GM11168 (cell line): ENCODE results near the gene NME1.
"Not testable (repeated sequence)": the region's sequence is repeated elsewhere in the genome, so short reads cannot be mapped to it uniquely, and the experiment has no call there.

Experiments used
- in situ Hi-C: fragments of 300-500 bp; cut with MboI; formaldehyde crosslinking; loops from one replicate; pipeline ENCODE4 v1.12.0; 2022; ENCODE audit warnings: low sequenced_read_pairs; ENCODE audit not compliant: unreplicated experiment

The NME1 gene

GRCh38 chr17:51153210-51154072 is at the start of gene NME1:
Gene NME1 (plus strand): TSS chr17:51153559. CDS start chr17:51155655, 2,096 bp downstream.
- in situ Hi-C loops, result loop anchor here (10.0 kb wide), 1 partner anchor 149 kb away; no protein-coding TSS in a partner anchor

- in situ Hi-C loops, result no loop called here
Measured at GRCh38 chr17:51107778-51108177, 45.6 kb upstream of the NME1 start.

GRCh38 chr17:51112303-51113222 is 40.8 kb upstream of the NME1 start:
- in situ Hi-C loops, result not testable (repeated sequence)

GRCh38 chr17:51115179-51115578 is 38.2 kb upstream of the NME1 start:
- in situ Hi-C loops, result no loop called here

- in situ Hi-C loops, result no loop called here
Measured at GRCh38 chr17:51118330-51119195, 34.8 kb upstream of the NME1 start.

GRCh38 chr17:51119415-51120356 is 33.7 kb upstream of the NME1 start:
- in situ Hi-C loops, result no loop called here

GRCh38 chr17:51120357-51120738 is 33.0 kb upstream of the NME1 start:
- in situ Hi-C loops, result no loop called here

GRCh38 chr17:51120739-51121619 is 32.4 kb upstream of the NME1 start, which contains the start of gene SPAG9:
Gene SPAG9 (minus strand): TSS chr17:51120868. CDS start chr17:51120656, 212 bp downstream.
- in situ Hi-C loops, result no loop called here

- in situ Hi-C loops, result no loop called here
Measured at GRCh38 chr17:51121620-51122472, 31.5 kb upstream of the NME1 start.

- in situ Hi-C loops, result not testable (repeated sequence)
Measured at GRCh38 chr17:51122473-51123115, 30.8 kb upstream of the NME1 start.

- in situ Hi-C loops, result no loop called here
Measured at GRCh38 chr17:51124640-51125503, 28.5 kb upstream of the NME1 start.

- in situ Hi-C loops, result no loop called here
Measured at GRCh38 chr17:51128076-51128475, 25.3 kb upstream of the NME1 start.

GRCh38 chr17:51132964-51133319 is 20.4 kb upstream of the NME1 start:
- in situ Hi-C loops, result no loop called here

GRCh38 chr17:51133365-51133764 is 20.0 kb upstream of the NME1 start:
- in situ Hi-C loops, result no loop called here

GRCh38 chr17:51135956-51136355 is 17.4 kb upstream of the NME1 start:
- in situ Hi-C loops, result no loop called here

GRCh38 chr17:51142597-51142996 is 10.8 kb upstream of the NME1 start:
- in situ Hi-C loops, result no loop called here
